ENCODE measurements around the gene IPO8.

DNA sequence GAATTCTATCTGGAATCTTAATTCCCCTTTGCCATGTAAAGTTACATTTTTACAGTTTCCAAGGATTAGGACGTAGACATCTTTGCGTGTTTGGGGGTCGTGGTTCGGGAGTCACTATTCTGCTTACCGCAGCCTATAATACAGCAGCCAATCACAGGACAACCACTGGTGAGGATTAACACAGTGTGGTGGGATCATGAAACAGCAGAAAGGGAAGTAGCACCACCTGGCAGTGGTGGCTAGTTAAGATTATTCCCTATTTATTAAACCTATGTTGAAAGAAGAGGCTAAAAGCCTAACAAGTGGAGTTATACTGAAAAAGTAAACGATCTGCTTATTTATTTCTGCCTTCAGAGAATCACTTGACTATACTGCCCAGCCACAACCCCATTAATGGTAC lies 71.7 kb downstream of the IPO8 start:
- TF ChIP-seq POLR2A (IDR thresholded peaks at IDR 0.05): no peak
- TF ChIP-seq, protein P1, sequence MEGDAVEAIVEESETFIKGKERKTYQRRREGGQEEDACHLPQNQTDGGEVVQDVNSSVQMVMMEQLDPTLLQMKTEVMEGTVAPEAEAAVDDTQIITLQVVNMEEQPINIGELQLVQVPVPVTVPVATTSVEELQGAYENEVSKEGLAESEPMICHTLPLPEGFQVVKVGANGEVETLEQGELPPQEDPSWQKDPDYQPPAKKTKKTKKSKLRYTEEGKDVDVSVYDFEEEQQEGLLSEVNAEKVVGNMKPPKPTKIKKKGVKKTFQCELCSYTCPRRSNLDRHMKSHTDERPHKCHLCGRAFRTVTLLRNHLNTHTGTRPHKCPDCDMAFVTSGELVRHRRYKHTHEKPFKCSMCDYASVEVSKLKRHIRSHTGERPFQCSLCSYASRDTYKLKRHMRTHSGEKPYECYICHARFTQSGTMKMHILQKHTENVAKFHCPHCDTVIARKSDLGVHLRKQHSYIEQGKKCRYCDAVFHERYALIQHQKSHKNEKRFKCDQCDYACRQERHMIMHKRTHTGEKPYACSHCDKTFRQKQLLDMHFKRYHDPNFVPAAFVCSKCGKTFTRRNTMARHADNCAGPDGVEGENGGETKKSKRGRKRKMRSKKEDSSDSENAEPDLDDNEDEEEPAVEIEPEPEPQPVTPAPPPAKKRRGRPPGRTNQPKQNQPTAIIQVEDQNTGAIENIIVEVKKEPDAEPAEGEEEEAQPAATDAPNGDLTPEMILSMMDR (IDR thresholded peaks at IDR 0.05 in 4 of 5, conservative IDR thresholded peaks at IDR 0.05 in 1 of 5): no peak

Measured in gastrocnemius medialis (tissue), 4 donors.